ENCODE data around the gene SETD5.
"Not testable (repeated sequence)": the region's sequence is repeated elsewhere in the genome, so short reads cannot be mapped to it uniquely, and the experiment has no call there.

SETD5 gene

DNA sequence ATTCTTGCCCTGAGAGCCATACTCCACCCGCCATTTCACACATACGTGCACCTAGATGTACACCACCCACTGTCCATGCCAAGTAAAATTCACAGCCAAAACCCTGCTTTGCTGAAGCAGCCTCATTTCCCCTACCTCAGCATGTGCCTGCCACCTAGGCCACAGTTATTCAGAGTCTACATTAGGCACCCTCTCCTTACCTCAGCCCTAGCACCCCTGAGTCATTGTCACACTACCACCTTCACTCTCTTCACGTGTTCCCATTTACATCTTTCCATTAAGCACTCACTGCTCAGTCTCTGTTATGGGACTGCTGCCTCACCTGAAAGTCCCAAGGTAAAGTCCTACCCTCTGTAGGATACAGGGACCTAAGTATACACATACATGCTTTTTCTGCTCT lies 70.0 kb downstream of the SETD5 start:
- H3K36me3 ChIP-seq (ENCODE audit: control insufficient read depth, insufficient read depth, low read length) = peaks cover 16% of the 10 kb centered on the region
- H3K27me3 ChIP-seq (ENCODE audit: control insufficient read depth, insufficient read depth, low read length) = no peaks in the 10 kb centered on the region
- no peak overlapping the region for H3K4me3 ChIP-seq (ENCODE audit: low read length)
- no peaks in the 10 kb centered on the region for H3K4me1 ChIP-seq (ENCODE audit: control insufficient read depth, insufficient read depth, low read length)
- no peaks in the 10 kb centered on the region for H3K9me3 ChIP-seq (ENCODE audit: control insufficient read depth, low read length)
- H3K9ac ChIP-seq (ENCODE audit: low read length) = no peak overlapping the region

DNA sequence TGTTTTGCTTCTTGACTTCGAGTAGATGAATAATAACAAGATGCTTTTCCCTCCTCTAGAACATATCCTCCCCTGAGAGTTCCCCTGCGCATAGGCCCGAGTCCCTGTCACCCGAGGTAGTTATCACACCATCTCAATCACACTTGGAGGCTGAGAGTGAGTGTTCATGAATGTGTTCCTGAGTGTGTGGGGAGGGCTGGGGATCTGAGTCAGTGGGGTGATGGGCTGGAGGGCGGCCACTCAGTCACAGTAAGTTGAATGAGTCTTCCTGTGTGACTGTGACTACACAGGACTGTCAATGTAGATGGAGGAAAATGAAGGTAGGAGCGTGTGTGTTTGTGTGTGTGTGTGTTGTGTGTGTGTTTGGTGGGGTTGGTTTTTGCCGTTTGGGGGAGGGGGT lies 71.0 kb downstream of the SETD5 start:
- H3K9ac ChIP-seq (ENCODE audit: low read length) = no peak overlapping the region
- H3K9me3 ChIP-seq (ENCODE audit: control insufficient read depth, low read length) = no peaks in the 10 kb centered on the region
- no peaks in the 10 kb centered on the region for H3K4me1 ChIP-seq (ENCODE audit: control insufficient read depth, insufficient read depth, low read length)
- peaks cover 16% of the 10 kb centered on the region for H3K36me3 ChIP-seq (ENCODE audit: control insufficient read depth, insufficient read depth, low read length)
- H3K27me3 ChIP-seq (ENCODE audit: control insufficient read depth, insufficient read depth, low read length) = no peaks in the 10 kb centered on the region
- no peak overlapping the region for H3K4me3 ChIP-seq (ENCODE audit: low read length)

GRCh38 chr3:9469986-9470385 lies 72.6 kb downstream of the SETD5 start:
- peaks cover 18% of the 10 kb centered on the region for H3K36me3 ChIP-seq (ENCODE audit: control insufficient read depth, insufficient read depth, low read length)
- no peak overlapping the region for H3K9ac ChIP-seq (ENCODE audit: low read length)
- H3K27me3 ChIP-seq (ENCODE audit: control insufficient read depth, insufficient read depth, low read length) = no peaks in the 10 kb centered on the region
- H3K9me3 ChIP-seq (ENCODE audit: control insufficient read depth, low read length) = no peaks in the 10 kb centered on the region
- H3K4me1 ChIP-seq (ENCODE audit: control insufficient read depth, insufficient read depth, low read length) = no peaks in the 10 kb centered on the region
- H3K4me3 ChIP-seq (ENCODE audit: low read length) = no peak overlapping the region

GRCh38 chr3:9473496-9474065 lies 76.2 kb downstream of the SETD5 start:
- Histone ChIP-seq H3K36me3 (ENCODE audit: control insufficient read depth, insufficient read depth, low read length) (peaks cover 26% of the 10 kb centered on the region), H3K4me3 (ENCODE audit: low read length) (no peak overlapping the region), H3K9me3 (ENCODE audit: control insufficient read depth, low read length) (no peaks in the 10 kb centered on the region), H3K4me1 (ENCODE audit: control insufficient read depth, insufficient read depth, low read length) (no peaks in the 10 kb centered on the region), H3K9ac (ENCODE audit: low read length) (no peak overlapping the region), H3K27me3 (ENCODE audit: control insufficient read depth, insufficient read depth, low read length) (no peaks in the 10 kb centered on the region)

GRCh38 chr3:9474482-9474881 lies 77.1 kb downstream of the SETD5 start:
- Histone ChIP-seq H3K36me3 (ENCODE audit: control insufficient read depth, insufficient read depth, low read length) (peaks cover 26% of the 10 kb centered on the region), H3K4me1 (ENCODE audit: control insufficient read depth, insufficient read depth, low read length) (no peaks in the 10 kb centered on the region), H3K9ac (ENCODE audit: low read length) (no peak overlapping the region), H3K9me3 (ENCODE audit: control insufficient read depth, low read length) (no peaks in the 10 kb centered on the region), H3K27me3 (ENCODE audit: control insufficient read depth, insufficient read depth, low read length) (no peaks in the 10 kb centered on the region), H3K4me3 (ENCODE audit: low read length) (no peak overlapping the region)

DNA sequence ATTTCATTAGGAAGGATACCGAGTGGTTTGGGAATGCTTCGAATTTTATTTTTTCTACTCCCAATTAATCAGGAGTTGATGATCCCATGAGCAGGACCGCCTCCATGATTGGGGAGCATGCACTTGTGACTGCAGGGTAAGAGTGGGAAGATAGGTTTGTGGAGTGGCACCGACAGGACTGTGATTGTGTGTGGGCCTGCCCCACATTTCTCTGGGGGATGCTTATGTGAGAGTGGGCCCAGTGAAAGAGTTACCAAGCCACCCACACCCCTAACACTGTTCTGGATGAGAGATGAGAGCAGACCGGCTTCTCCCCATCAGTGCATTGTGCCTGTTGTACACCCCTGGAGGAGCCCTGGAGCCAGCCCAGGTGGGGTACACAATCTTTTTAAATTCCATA lies 79.5 kb downstream of the SETD5 start:
- no peaks in the 10 kb centered on the region for H3K9me3 ChIP-seq (ENCODE audit: control insufficient read depth, low read length)
- H3K27me3 ChIP-seq (ENCODE audit: control insufficient read depth, insufficient read depth, low read length) = no peaks in the 10 kb centered on the region
- H3K9ac ChIP-seq (ENCODE audit: low read length) = no peak overlapping the region
- no peak overlapping the region for H3K4me3 ChIP-seq (ENCODE audit: low read length)
- no peaks in the 10 kb centered on the region for H3K4me1 ChIP-seq (ENCODE audit: control insufficient read depth, insufficient read depth, low read length)
- H3K36me3 ChIP-seq (ENCODE audit: control insufficient read depth, insufficient read depth, low read length) = peaks cover 14% of the 10 kb centered on the region

DNA sequence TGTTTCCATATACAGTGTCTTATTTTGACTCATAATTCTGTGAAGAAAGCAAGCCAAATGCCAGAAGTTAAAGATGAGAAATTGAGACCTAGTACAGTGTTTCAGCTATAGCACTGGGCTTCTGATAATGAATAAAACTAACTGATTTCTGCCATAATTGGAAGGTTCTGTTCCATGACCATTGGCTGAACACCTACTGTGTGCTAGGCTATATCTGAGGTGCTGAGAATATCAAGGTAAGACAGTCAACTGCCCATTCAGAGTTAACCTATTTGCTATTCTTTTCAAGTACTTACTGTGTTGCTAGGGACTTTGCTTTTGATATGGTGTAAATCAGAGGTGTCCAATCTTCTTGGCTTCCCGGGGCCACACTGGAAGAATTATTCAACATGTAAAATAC lies 82.8 kb downstream of the SETD5 start:
- no peaks in the 10 kb centered on the region for H3K9me3 ChIP-seq (ENCODE audit: control insufficient read depth, low read length)
- H3K4me3 ChIP-seq (ENCODE audit: low read length) = no peak overlapping the region
- H3K4me1 ChIP-seq (ENCODE audit: control insufficient read depth, insufficient read depth, low read length) = no peaks in the 10 kb centered on the region
- H3K27me3 ChIP-seq (ENCODE audit: control insufficient read depth, insufficient read depth, low read length) = no peaks in the 10 kb centered on the region
- no peak overlapping the region for H3K9ac ChIP-seq (ENCODE audit: low read length)
- H3K36me3 ChIP-seq (ENCODE audit: control insufficient read depth, insufficient read depth, low read length) = peaks cover 8% of the 10 kb centered on the region

GRCh38 chr3:9485248-9485647 lies 87.8 kb downstream of the SETD5 start:
- H3K4me3 ChIP-seq (ENCODE audit: low read length) = no peak overlapping the region
- no peaks in the 10 kb centered on the region for H3K4me1 ChIP-seq (ENCODE audit: control insufficient read depth, insufficient read depth, low read length)
- H3K9ac ChIP-seq (ENCODE audit: low read length) = no peak overlapping the region
- no peaks in the 10 kb centered on the region for H3K36me3 ChIP-seq (ENCODE audit: control insufficient read depth, insufficient read depth, low read length)
- H3K9me3 ChIP-seq (ENCODE audit: control insufficient read depth, low read length) = no peaks in the 10 kb centered on the region
- H3K27me3 ChIP-seq (ENCODE audit: control insufficient read depth, insufficient read depth, low read length) = no peaks in the 10 kb centered on the region

- Histone ChIP-seq H3K9ac (ENCODE audit: low read length) (no peak overlapping the region), H3K36me3 (ENCODE audit: control insufficient read depth, insufficient read depth, low read length) (no peaks in the 10 kb centered on the region), H3K27me3 (ENCODE audit: control insufficient read depth, insufficient read depth, low read length) (no peaks in the 10 kb centered on the region), H3K4me1 (ENCODE audit: control insufficient read depth, insufficient read depth, low read length) (no peaks in the 10 kb centered on the region), H3K9me3 (ENCODE audit: control insufficient read depth, low read length) (no peaks in the 10 kb centered on the region), H3K4me3 (ENCODE audit: low read length) (no peak overlapping the region)
Measured at GRCh38 chr3:9491506-9491905, 94.1 kb downstream of the SETD5 start.

DNA sequence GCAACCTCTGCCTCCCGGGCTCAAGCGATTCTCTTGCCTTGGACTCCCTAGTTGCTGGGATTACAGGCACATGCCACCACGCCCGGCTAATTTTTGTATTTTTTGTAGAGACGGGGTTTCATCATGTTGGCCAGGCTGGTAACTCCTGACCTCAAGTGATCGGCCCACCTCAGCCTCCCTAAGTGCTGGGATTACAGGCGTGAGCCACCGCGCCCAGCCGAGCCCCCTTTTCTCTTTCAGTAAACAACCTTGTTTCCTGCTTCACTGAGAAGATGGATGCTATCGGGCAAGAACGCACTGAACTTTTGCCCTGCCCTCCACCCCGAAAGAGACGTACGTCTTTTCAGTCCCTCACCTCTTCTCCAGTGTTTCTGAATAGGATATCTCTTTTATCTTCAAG lies 96.6 kb downstream of the SETD5 start:
- H3K9ac ChIP-seq (ENCODE audit: low read length); H3K4me3 ChIP-seq (ENCODE audit: low read length); H3K4me1 ChIP-seq (ENCODE audit: control insufficient read depth, insufficient read depth, low read length); H3K36me3 ChIP-seq (ENCODE audit: control insufficient read depth, insufficient read depth, low read length); H3K9me3 ChIP-seq (ENCODE audit: control insufficient read depth, low read length); H3K27me3 ChIP-seq (ENCODE audit: control insufficient read depth, insufficient read depth, low read length): not testable (repeated sequence)

DNA sequence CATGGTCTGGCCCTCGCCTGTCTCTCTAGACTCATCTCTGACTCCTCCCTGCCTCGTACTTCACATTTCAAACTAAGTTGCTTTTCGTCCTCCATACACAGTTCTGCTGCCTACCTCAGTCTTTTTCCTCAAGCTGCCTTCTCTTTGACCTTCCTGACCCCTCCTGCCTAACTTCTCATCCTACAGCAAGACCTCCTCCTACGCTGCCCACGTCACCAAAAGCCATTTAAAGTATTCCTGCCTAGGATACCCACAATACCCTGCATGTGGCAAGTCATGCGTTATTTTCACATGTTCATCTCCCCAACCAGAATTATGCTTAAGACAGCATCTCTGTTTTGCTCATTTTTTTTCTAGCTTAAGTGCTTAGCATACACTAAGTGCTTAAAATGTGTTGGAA lies 99.5 kb downstream of the SETD5 start:
- Histone ChIP-seq H3K27me3 (ENCODE audit: control insufficient read depth, insufficient read depth, low read length) (peaks cover 22% of the 10 kb centered on the region), H3K9ac (ENCODE audit: low read length) (no peak overlapping the region), H3K9me3 (ENCODE audit: control insufficient read depth, low read length) (no peaks in the 10 kb centered on the region), H3K36me3 (ENCODE audit: control insufficient read depth, insufficient read depth, low read length) (no peaks in the 10 kb centered on the region), H3K4me1 (ENCODE audit: control insufficient read depth, insufficient read depth, low read length) (peaks cover 11% of the 10 kb centered on the region), H3K4me3 (ENCODE audit: low read length) (no peak overlapping the region)

GRCh38 chr3:9497821-9498565 lies 100.6 kb downstream of the SETD5 start:
- H3K4me1 ChIP-seq (ENCODE audit: control insufficient read depth, insufficient read depth, low read length) = peaks cover 11% of the 10 kb centered on the region
- no peak overlapping the region for H3K4me3 ChIP-seq (ENCODE audit: low read length)
- H3K36me3 ChIP-seq (ENCODE audit: control insufficient read depth, insufficient read depth, low read length) = no peaks in the 10 kb centered on the region
- H3K9me3 ChIP-seq (ENCODE audit: control insufficient read depth, low read length) = no peaks in the 10 kb centered on the region
- H3K27me3 ChIP-seq (ENCODE audit: control insufficient read depth, insufficient read depth, low read length) = peaks cover 22% of the 10 kb centered on the region
- no peak overlapping the region for H3K9ac ChIP-seq (ENCODE audit: low read length)

Data from mucosa of stomach (tissue), 1 donor.